ENCODE data around the gene ING3. TPM values are rescaled to one million over a fixed set of nuclear protein-coding genes. Genes with fewer than 3 reads are reported as not detected.

ING3 gene
- total and polyA plus RNA-seq, 9 of the 15 experiments (the other 6 are each of a cell fraction or from before 2014, with no cell fraction given), result 22.8 to 233 (median 50.4) TPM

GRCh38 chr7:121012919-121013318, 62.3 kb downstream of the ING3 start:
- no peak overlapping the region for H3K4me2 ChIP-seq (ENCODE audit: insufficient read depth, low read length)
- 79% methylated on average over 2 of the region's 2 CpGs for WGBS (ENCODE audit: insufficient coverage, low coverage, missing lambda C conversion rate)
- H3K79me2 ChIP-seq (ENCODE audit: control insufficient read depth, insufficient read depth, low read length), result peaks cover 97% of the 10 kb centered on the region
- peaks cover 92% of the 10 kb centered on the region for H3K36me3 ChIP-seq (ENCODE audit: control insufficient read depth, insufficient read depth, low read length)
- no peaks in the 10 kb centered on the region for H4K20me1 ChIP-seq (replicated peaks; ENCODE audit: control insufficient read depth, insufficient read depth, low read length)
- CTCF ChIA-PET (ENCODE audit: low intra/inter-chr PET ratio), result no interaction called here
- no peak overlapping the region for H3K9ac ChIP-seq (ENCODE audit: insufficient read depth in 1 of 2, low read depth in 2 of 2, low read length in 2 of 2)
- in situ Hi-C loops (cut with MboI), result no loop called here
- H3K4me1 ChIP-seq (replicated peaks in 1 of 2; ENCODE audit: control insufficient read depth in 2 of 2, insufficient read depth in 2 of 2, low read length in 2 of 2), result peaks cover 4 to 28% of the 10 kb centered on the region in 2 experiments; a peak in 3 of 5 replicates
- H3K4me3 ChIP-seq, result no peak overlapping the region
- H2AFZ ChIP-seq (ENCODE audit: low read depth, low read length), result no peak overlapping the region
- no peak for DNase-seq (ENCODE audit: extremely low read depth in 1 of 4, low spot score in 3 of 4)
- no peak for ATAC-seq
- no peaks in the 10 kb centered on the region for H3K27me3 ChIP-seq (ENCODE audit: control insufficient read depth in 2 of 2, insufficient read depth in 2 of 2, low read length in 2 of 2)
- POLR2A ChIA-PET, result interaction anchor here (1.0 kb wide), 1 partner anchor 26 kb away, joined by 4 read pairs; no protein-coding TSS in a partner anchor
- no TSS peak for BruUV-seq (replicated peaks)
- no peaks in the 10 kb centered on the region for H3K9me1 ChIP-seq (ENCODE audit: control insufficient read depth, insufficient read depth, low read length)
- intact Hi-C loops (cut with micrococcal nuclease), result no loop called here
- H3K9me3 ChIP-seq (replicated peaks; ENCODE audit: control insufficient read depth, insufficient read depth, low read depth, low read length), result no peaks in the 10 kb centered on the region
- H3K27ac ChIP-seq (ENCODE audit: extremely low read depth, low read depth, low read length), result no peak overlapping the region
- FAIRE-seq, result no peak
- TF ChIP-seq NUFIP1 (IDR thresholded peaks at IDR 0.05; ENCODE audit: partially characterized antibody) (no peak), PKNOX1 (IDR thresholded peaks at IDR 0.05) (peak; percentile 44), FOXP1 (CRISPR knock-in tag; IDR thresholded peaks at IDR 0.05) (no peak), TAF1 (IDR thresholded peaks at IDR 0.05; ENCODE audit: control insufficient read depth, extremely low read depth, insufficient read depth, low read length, severe bottlenecking) (no peak), FOXA3 (CRISPR knock-in tag; conservative IDR thresholded peaks at IDR 0.05 in 1 of 2, IDR thresholded peaks at IDR 0.05 in 1 of 2) (peak in 1 of 2 experiments; percentile 73; a peak in 2 of 4 replicates), KDM2B (CRISPR knock-in tag; IDR thresholded peaks at IDR 0.05) (no peak), MEIS2 (IDR thresholded peaks at IDR 0.05; ENCODE audit: partially characterized antibody) (peak; percentile 39), HDGF (IDR thresholded peaks at IDR 0.05) (no peak), CBX3 (IDR thresholded peaks at IDR 0.05; ENCODE audit: borderline replicate concordance in 1 of 2, low read length in 2 of 2) (no peak), KAT8 (IDR thresholded peaks at IDR 0.05; ENCODE audit: low read depth) (no peak), PHF20 (IDR thresholded peaks at IDR 0.05; ENCODE audit: partially characterized antibody) (no peak)
